SH-SY5Y (cell line): ENCODE data around the gene PSMA7.

Experiments used
- GATA2 ChIP-seq: IDR thresholded peaks from 2 replicates; pipeline ENCODE4 v1.6.1; 2011; ENCODE audit warnings: mild to moderate bottlenecking, low read depth, low read length
- GATA3 ChIP-seq: IDR thresholded peaks from 2 replicates; pipeline ENCODE4 v1.6.1; 2011; ENCODE audit warnings: low read depth, mild to moderate bottlenecking, low read length, moderate library complexity

- TF ChIP-seq GATA3 (no peak), GATA2 (no peak)
Measured at GRCh38 chr20:62190639-62191411, 47.6 kb upstream of the PSMA7 start.
